ENCODE results near the gene MBNL1. TPM values are rescaled to one million over a fixed set of nuclear protein-coding genes. Genes with fewer than 3 reads are reported as not detected.

MBNL1 gene
- total and polyA plus RNA-seq, 2 of the 4 experiments (the other 2 are of a cell fraction), result 127 to 664 TPM

GRCh38 chr3:152339881-152340505, 71.3 kb downstream of the MBNL1 start:
- Histone ChIP-seq H3K4me1 (ENCODE audit: control insufficient read depth, insufficient read depth, low read length) (no peaks in the 10 kb centered on the region; the same call in 1 of the 2 replicates), H2AK5ac (ENCODE audit: low read depth, low read length) (no peak overlapping the region), H3K27ac (ENCODE audit: insufficient read depth, low read length) (no peak overlapping the region), H2BK20ac (ENCODE audit: low read depth, low read length) (no peak overlapping the region), H3K9me3 (ENCODE audit: control insufficient read depth, insufficient read depth, low read length) (no peaks in the 10 kb centered on the region), H4K8ac (ENCODE audit: low read depth in 2 of 2, low read length in 2 of 2) (no peak overlapping the region), H2AFZ (replicated peaks; ENCODE audit: low read length, poor library complexity) (no peak overlapping the region), H3K9me1 (ENCODE audit: insufficient read depth, low read length) (peaks cover 15% of the 10 kb centered on the region), H2BK5ac (ENCODE audit: low read depth, low read length, poor library complexity, severe bottlenecking) (no peak overlapping the region), H3K14ac (replicated peaks; ENCODE audit: low read depth, low read length) (no peak overlapping the region), H3K36me3 (ENCODE audit: control insufficient read depth, insufficient read depth, low read length) (peaks cover 24% of the 10 kb centered on the region), H3K56ac (ENCODE audit: extremely low read depth, insufficient read depth, low read length) (no peak overlapping the region), H3K4me3 (ENCODE audit: insufficient read depth, low read depth, low read length) (no peak overlapping the region), H3K27me3 (ENCODE audit: control insufficient read depth, insufficient read depth, low read length) (no peaks in the 10 kb centered on the region), H3K4me2 (ENCODE audit: low read depth, low read length) (no peak overlapping the region), H4K20me1 (ENCODE audit: insufficient read depth, low read length) (peaks cover 28% of the 10 kb centered on the region), H2BK120ac (ENCODE audit: low read depth, low read length) (no peak overlapping the region), H4K91ac (ENCODE audit: insufficient read depth, low read depth, low read length) (no peak overlapping the region), H2BK15ac (ENCODE audit: low read depth, low read length) (no peak overlapping the region), H3K23ac (ENCODE audit: low read depth, low read length) (no peak overlapping the region), H3K18ac (ENCODE audit: low read depth, low read length) (no peak overlapping the region), H3K79me1 (ENCODE audit: low read depth in 1 of 2, low read length in 2 of 2) (peaks cover 42 to 69% of the 10 kb centered on the region in 2 experiments), H2AK9ac (replicated peaks; ENCODE audit: low read depth, low read length, poor library complexity) (no peak overlapping the region), H4K5ac (ENCODE audit: low read depth, low read length) (no peak overlapping the region), H3K9ac (ENCODE audit: low read depth, low read length) (no peak overlapping the region), H3K4ac (ENCODE audit: low read depth, low read length) (no peak overlapping the region)
- dilution Hi-C loops (cut with HindIII; ENCODE audit: low sequenced_read_pairs, unreplicated experiment) (no loop called here), intact Hi-C loops (cut with micrococcal nuclease) (no loop called here), in situ Hi-C loops (cut with MboI; ENCODE audit: low sequenced_read_pairs) (no loop called here)
- no TSS peak for BruUV-seq (replicated peaks)
- no peak for ATAC-seq (ENCODE audit: low read depth)
- no CpG with 5 or more reads among the region's 4 CpGs for WGBS, 2 experiments (ENCODE audit: extremely low coverage in 2 of 2, insufficient read length in 1 of 2)
- TF ChIP-seq CTCF (conservative IDR thresholded peaks at IDR 0.05; ENCODE audit: low read depth, low read length), result no peak
- TF ChIP-seq CEBPB (IDR thresholded peaks at IDR 0.05; ENCODE audit: low read depth, low read length), result no peak
- CTCF ChIA-PET, result interaction anchor here (0.7 kb wide), 1 partner anchor 34 kb away, joined by 3 read pairs; no protein-coding TSS in a partner anchor
- POLR2A ChIA-PET (ENCODE audit: unreplicated experiment), result no interaction called here
- no peak for DNase-seq
